HUES64 (cell line): ENCODE results near the gene C17orf107.

Experiments
- H3K27ac ChIP-seq: 2 replicates; pipeline ENCODE4 v1.7.0; 2013; ENCODE audit warnings: low read depth, low read length, inconsistent platforms
- H3K27me3 ChIP-seq: 2 replicates; pipeline ENCODE4 v1.6.1; 2013; ENCODE audit warnings: mild to moderate bottlenecking, low read length; ENCODE audit not compliant: insufficient read depth
- H3K36me3 ChIP-seq: 2 replicates; pipeline ENCODE4 v1.6.1; 2013; ENCODE audit warnings: mild to moderate bottlenecking, low read length; ENCODE audit not compliant: insufficient read depth
- H3K4me1 ChIP-seq: 2 replicates; pipeline ENCODE4 v1.6.1; 2013; ENCODE audit warnings: mild to moderate bottlenecking, low read length, moderate library complexity; ENCODE audit not compliant: insufficient read depth
- H3K4me3 ChIP-seq: 2 replicates; pipeline ENCODE4 v1.5.1; 2013; ENCODE audit warnings: mild to moderate bottlenecking, low read length, moderate library complexity
- H3K9ac ChIP-seq: 2 replicates; pipeline ENCODE4 v1.6.1; 2013; ENCODE audit warnings: mild to moderate bottlenecking, low read depth, low read length
- H3K9me3 ChIP-seq: 2 replicates; pipeline ENCODE4 v1.6.1; 2013; ENCODE audit warnings: low read depth, low read length; ENCODE audit not compliant: insufficient read depth
- WGBS: fragments of 150-250, 120-280 bp; methylation state at CpG from one replicate; pipeline ENCODE4 v1.1.7; 2013; ENCODE audit warnings: missing lambda C conversion rate; 5-methylcytosine and 5-hydroxymethylcytosine counted together

Gene C17orf107

GRCh38 chr17:4938688-4939545 lies 39.6 kb downstream of the C17orf107 start:
- Histone ChIP-seq H3K27ac (peak overlapping the region; percentile 90), H3K27me3 (no peaks in the 10 kb centered on the region), H3K9me3 (no peaks in the 10 kb centered on the region), H3K4me1 (peaks cover 13% of the 10 kb centered on the region; the same call in 1 of the 2 replicates), H3K9ac (peak overlapping the region; percentile 89), H3K4me3 (peak overlapping the region; percentile 70), H3K36me3 (peaks cover 43% of the 10 kb centered on the region)
- WGBS = 70% methylated on average over 19 of the region's 19 CpGs

GRCh38 chr17:4939546-4939795 lies 40.1 kb downstream of the C17orf107 start:
- no peaks in the 10 kb centered on the region for H3K27me3 ChIP-seq
- peaks cover 13% of the 10 kb centered on the region; the same call in 1 of the 2 replicates for H3K4me1 ChIP-seq
- peak overlapping the region; percentile 90 for H3K27ac ChIP-seq
- peak overlapping the region; percentile 70 for H3K4me3 ChIP-seq
- H3K9me3 ChIP-seq = no peaks in the 10 kb centered on the region
- peaks cover 48% of the 10 kb centered on the region for H3K36me3 ChIP-seq
- 1% methylated on average over 16 of the region's 16 CpGs for WGBS
- peak overlapping the region; percentile 89 for H3K9ac ChIP-seq

- Histone ChIP-seq H3K27me3 (no peaks in the 10 kb centered on the region), H3K36me3 (peaks cover 53% of the 10 kb centered on the region), H3K27ac (peak within 1 kb of the TSS; percentile 90), H3K9ac (peak within 1 kb of the TSS; percentile 89), H3K9me3 (no peaks in the 10 kb centered on the region), H3K4me1 (peaks cover 15% of the 10 kb centered on the region; the same call in 1 of the 2 replicates), H3K4me3 (peak within 1 kb of the TSS; percentile 70)
- under 1% methylated on average over 72 of the region's 72 CpGs for WGBS
Measured at GRCh38 chr17:4939796-4940554, 40.6 kb downstream of the C17orf107 start, which contains the start of the genes RNF167 and SLC25A11. TSS of gene RNF167 (plus strand) at chr17:4940268. CDS start at chr17:4940910, 642 bp downstream. TSS of gene SLC25A11 (minus strand) at chr17:4940046. CDS start at chr17:4939910, 136 bp downstream.

- 3% methylated on average over 29 of the region's 29 CpGs for WGBS
- no peaks in the 10 kb centered on the region for H3K9me3 ChIP-seq
- H3K4me1 ChIP-seq = peaks cover 23% of the 10 kb centered on the region; the same call in 1 of the 2 replicates
- peak overlapping the region; percentile 90 for H3K27ac ChIP-seq
- H3K27me3 ChIP-seq = no peaks in the 10 kb centered on the region
- peak overlapping the region; percentile 70 for H3K4me3 ChIP-seq
- H3K9ac ChIP-seq = peak overlapping the region; percentile 89
- H3K36me3 ChIP-seq = peaks cover 60% of the 10 kb centered on the region
Measured at GRCh38 chr17:4940555-4941318, 41.4 kb downstream of the C17orf107 start.

GRCh38 chr17:4941319-4941610 lies 41.9 kb downstream of the C17orf107 start:
- Histone ChIP-seq H3K4me1 (peaks cover 27% of the 10 kb centered on the region; the same call in 1 of the 2 replicates), H3K9ac (peak overlapping the region; percentile 89), H3K36me3 (peaks cover 66% of the 10 kb centered on the region), H3K27ac (peak overlapping the region; percentile 90; the same call in 1 of the 2 replicates), H3K4me3 (peak overlapping the region; percentile 70), H3K9me3 (no peaks in the 10 kb centered on the region), H3K27me3 (no peaks in the 10 kb centered on the region)
- WGBS = 83% methylated on average over 4 of the region's 4 CpGs

- Histone ChIP-seq H3K27me3 (no peaks in the 10 kb centered on the region), H3K27ac (no peak overlapping the region), H3K9me3 (no peaks in the 10 kb centered on the region), H3K4me3 (no peak overlapping the region), H3K9ac (no peak overlapping the region), H3K4me1 (peaks cover 32% of the 10 kb centered on the region; the same call in 1 of the 2 replicates), H3K36me3 (peaks cover 63% of the 10 kb centered on the region)
- WGBS = 93% methylated on average over 13 of the region's 13 CpGs
Measured at GRCh38 chr17:4942760-4943508, 43.6 kb downstream of the C17orf107 start.

GRCh38 chr17:4944163-4944553 lies 44.8 kb downstream of the C17orf107 start:
- peak overlapping the region; percentile 100; the same call in 1 of the 2 replicates for H3K27ac ChIP-seq
- no peak overlapping the region for H3K4me3 ChIP-seq
- H3K4me1 ChIP-seq = peaks cover 24% of the 10 kb centered on the region; the same call in 1 of the 2 replicates
- WGBS = 87% methylated on average over 3 of the region's 3 CpGs
- peaks cover 57% of the 10 kb centered on the region for H3K36me3 ChIP-seq
- no peaks in the 10 kb centered on the region for H3K9me3 ChIP-seq
- no peak overlapping the region; the same call in 1 of the 2 replicates for H3K9ac ChIP-seq
- no peaks in the 10 kb centered on the region for H3K27me3 ChIP-seq

GRCh38 chr17:4944554-4945175 lies 45.3 kb downstream of the C17orf107 start:
- H3K27ac ChIP-seq = peak overlapping the region; percentile 100
- no peak overlapping the region; the same call in 1 of the 2 replicates for H3K9ac ChIP-seq
- no peaks in the 10 kb centered on the region for H3K9me3 ChIP-seq
- no peaks in the 10 kb centered on the region for H3K27me3 ChIP-seq
- H3K36me3 ChIP-seq = peaks cover 57% of the 10 kb centered on the region
- 0 out of 2 replicates have a peak overlapping the region, but pooled peaks have one; percentile 99 for H3K4me3 ChIP-seq
- peaks cover 24% of the 10 kb centered on the region; the same call in 1 of the 2 replicates for H3K4me1 ChIP-seq
- WGBS = 89% methylated on average over 6 of the region's 8 CpGs

GRCh38 chr17:4945176-4945943 lies 46.0 kb downstream of the C17orf107 start:
- Histone ChIP-seq H3K27ac (peak overlapping the region; percentile 100), H3K27me3 (no peaks in the 10 kb centered on the region), H3K4me3 (peak overlapping the region; percentile 99; the same call in 1 of the 2 replicates), H3K9me3 (no peaks in the 10 kb centered on the region), H3K4me1 (peaks cover 24% of the 10 kb centered on the region; the same call in 1 of the 2 replicates), H3K9ac (peak overlapping the region; percentile 25; the same call in 1 of the 2 replicates), H3K36me3 (peaks cover 57% of the 10 kb centered on the region)
- WGBS = 80% methylated on average over 7 of the region's 7 CpGs
